HG03442 (cell line): ENCODE data around the gene CLCF1.

Experiments used
- ATAC-seq: cut with Tn5 transposase; IDR thresholded peaks from one replicate; pipeline ENCODE4 v1.9.1; 2021; ENCODE audit warnings: mild to moderate bottlenecking, moderate library complexity; ENCODE audit not compliant: unreplicated experiment

The CLCF1 gene

DNA sequence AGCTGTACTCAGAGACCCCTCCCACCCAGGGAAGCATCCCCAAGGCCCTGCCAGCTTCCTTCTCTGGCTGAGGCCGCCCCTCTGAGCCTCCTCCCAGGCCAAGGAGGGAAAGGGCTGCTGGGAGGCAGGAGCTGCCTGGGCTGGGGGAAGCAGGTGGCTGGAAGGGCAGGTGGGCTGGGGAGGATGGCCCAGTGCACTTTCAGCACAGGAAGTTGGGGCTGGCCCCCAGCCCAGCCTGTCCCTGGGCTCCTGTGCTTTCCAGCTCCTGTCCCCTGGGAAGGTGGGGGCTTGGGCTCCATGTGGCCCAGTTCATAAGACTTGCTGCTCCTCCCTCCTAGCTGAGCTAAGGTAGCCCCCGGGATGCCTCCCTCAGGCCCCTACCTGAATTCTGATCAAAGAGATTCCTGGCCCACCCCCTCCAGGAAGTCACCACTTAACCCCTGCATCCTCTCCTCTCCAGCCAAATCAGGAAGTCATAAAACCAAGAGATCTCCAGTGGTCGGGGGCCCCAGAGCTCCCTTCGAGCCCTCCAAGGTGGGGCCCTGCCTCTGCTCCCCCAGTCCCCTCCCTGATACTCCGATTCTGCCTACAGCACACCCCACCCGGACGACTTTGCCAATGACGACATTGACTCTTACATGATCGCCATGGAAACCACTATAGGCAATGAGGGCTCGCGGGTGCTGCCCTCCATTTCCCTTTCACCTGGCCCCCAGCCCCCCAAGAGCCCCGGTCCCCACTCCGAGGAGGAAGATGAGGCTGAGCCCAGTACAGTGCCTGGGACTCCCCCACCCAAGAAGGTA, 23.4 kb upstream of the CLCF1 start:
- ATAC-seq: no peak

DNA sequence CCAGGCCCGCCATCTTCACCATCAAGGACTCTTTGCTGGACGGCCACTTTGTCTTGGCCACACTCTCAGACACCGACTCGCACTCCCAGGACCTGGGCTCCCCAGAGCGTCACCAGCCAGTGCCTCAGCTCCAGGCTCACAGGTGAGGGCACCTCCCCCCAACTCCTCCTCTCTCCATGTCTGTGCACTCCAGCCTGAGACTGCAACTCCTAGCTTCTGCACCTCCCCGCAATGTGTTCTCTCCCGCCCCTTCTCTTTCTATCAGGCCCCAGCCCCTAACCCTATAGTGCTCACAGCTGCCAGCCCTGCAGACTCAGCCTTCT, 22.8 kb upstream of the CLCF1 start:
- no peak for ATAC-seq

DNA sequence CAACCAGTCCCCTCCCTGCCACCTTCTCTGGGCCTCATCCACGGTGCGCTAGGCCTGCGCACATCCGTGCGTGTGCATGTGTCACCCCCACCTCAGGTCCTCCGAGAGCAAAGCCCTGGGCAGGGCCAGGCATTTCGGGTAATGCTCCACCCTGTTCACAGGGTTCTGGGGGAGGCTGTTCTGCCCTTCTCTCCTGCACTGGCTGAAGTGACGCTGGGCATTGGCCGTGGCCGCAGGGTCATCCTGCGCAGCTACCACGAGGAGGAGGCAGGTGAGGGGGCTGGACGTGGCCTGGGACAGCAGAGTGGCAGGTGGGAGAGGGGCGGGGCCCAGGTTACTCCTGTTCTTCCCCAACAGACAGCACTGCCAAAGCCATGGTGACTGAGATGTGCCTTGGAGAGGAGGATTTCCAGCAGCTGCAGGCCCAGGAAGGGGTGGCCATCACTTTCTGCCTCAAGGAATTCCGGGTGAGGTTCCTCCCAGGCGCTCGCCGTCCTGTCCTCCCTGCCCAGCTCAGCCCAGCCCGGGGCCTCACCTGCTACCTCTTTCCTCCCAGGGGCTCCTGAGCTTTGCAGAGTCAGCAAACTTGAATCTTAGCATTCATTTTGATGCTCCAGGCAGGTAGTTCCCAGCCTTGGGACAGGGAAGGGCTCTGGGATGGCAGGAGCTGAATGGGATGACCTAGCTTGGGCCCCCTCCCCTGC, 22.3 kb upstream of the CLCF1 start:
- ATAC-seq: no peak

DNA sequence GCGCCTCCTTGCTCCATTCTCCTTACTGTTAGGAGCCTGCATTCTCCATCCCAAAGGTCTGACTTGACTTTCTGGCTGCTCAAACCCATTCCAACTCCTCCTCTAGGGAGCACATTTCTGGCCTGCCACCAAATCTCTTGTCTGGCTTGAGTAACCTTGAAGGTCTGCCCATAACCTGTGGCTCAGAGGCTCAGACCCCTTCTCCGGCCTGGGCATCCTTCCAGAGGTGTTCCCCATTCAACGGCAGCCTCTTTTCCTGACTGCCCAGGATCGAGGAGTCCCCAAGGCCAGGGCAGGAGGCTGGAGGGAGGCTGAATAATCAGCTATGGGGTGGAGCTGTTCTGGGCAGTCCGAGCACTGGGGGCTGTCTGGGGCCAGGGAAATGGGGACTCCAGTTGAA, 20.6 kb upstream of the CLCF1 start:
- ATAC-seq: no peak

DNA sequence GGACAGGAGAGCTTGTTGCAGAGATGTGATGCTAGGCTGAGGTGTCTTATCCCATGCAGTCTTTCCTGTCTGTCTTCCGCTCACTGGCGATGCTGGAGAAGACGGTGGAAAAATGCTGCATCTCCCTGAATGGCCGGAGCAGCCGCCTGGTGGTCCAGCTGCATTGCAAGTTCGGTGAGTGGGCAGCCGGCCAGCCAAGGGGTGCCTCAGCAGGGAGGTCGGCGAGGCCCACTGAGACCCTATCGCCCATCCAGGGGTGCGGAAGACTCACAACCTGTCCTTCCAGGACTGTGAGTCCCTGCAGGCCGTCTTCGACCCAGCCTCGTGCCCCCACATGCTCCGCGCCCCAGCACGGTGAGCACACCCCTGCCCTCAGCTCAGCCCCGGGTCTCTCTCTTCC, 20.0 kb upstream of the CLCF1 start:
- ATAC-seq: no peak

DNA sequence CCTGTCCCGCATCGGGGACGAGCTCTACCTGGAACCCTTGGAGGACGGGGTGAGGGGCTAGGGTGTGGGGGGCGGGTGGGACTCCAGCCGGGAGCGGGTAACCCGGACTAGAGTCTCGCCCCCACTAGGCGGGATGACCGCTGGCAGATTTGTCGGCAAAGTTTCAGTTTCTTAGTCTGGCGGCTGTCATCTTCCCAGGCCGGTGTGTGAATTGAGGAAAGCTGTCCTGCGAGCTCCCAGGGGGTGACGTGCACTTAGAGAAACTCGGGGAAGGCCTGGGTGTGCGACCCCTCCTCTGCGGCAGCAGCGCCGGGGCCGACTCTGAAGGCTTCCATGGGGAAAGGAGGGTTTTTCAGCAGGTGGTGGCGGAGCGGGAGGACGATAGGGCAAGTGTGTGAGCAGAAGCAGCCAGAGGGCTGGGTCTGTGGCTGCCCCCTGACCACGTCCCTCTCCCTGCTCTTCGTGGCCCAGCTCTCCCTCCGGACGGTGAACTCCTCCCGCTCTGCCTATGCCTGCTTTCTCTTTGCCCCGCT, 18.9 kb upstream of the CLCF1 start:
- ATAC-seq: peak; percentile 22

DNA sequence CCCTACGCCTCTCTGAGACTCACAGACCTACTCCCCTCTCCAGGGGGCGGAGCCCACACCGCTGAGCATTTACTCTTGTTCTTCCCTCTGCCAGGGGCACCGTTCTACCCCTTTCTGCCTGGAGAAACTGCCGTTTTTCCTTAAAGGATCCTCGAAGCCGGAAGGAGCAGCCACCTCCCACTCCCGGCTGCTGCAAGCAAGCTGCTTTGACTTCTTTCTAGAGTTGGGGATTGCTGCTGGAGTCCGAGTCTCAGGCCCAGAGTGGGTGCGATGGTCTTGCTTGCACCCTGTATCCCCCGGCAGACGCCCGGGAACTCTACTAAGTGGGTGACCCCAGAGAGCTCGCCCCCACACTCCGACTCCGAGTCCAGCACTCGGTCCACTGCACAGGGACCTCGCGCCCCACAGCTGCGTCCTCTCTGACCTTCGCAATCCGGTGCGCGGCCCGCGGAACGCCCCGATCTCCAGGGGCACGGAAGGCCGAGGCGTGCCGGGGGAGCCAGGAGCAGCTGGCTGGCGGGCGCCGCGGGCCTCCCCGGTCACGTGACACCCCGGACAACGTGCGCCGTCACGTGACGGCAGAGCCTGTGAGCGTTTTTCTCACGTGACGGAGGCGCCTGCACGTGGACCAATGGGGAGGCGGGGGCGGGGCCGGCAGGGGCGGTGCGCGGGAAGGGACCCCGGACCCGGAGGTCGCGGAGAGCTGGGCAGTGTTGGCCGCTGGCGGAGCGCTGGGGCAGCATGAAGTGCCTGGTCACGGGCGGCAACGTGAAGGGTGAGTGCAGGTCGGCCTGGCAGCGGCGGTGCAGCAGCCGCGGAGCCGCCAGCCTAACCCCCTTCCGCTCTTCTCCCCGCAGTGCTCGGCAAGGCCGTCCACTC, 18.1 kb upstream of the CLCF1 start, which contains the start of gene RAD9A:
RAD9A (plus strand) TSS at position 683 of the 879 bp plus-strand sequence; CDS start at position 742, 59 bp downstream.
- ATAC-seq: peak; percentile 59

DNA sequence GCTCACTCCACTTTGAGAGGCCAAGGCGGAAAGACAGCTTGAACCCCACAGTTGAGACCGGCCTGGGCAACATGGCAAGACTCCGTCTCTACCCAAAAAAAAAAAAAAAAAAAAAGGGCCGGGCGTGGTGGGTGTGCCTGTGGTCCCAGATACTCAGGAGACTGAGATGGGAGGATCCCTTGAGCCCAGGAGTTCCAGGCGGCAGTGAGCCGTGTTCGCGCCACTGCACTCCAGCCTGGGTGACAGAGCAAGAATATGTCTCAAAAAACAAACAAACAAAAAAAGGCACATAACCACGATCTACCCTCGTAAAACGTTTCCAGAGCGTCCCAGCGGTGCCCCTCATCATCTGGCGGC, 17.5 kb upstream of the CLCF1 start:
- ATAC-seq: no peak

DNA sequence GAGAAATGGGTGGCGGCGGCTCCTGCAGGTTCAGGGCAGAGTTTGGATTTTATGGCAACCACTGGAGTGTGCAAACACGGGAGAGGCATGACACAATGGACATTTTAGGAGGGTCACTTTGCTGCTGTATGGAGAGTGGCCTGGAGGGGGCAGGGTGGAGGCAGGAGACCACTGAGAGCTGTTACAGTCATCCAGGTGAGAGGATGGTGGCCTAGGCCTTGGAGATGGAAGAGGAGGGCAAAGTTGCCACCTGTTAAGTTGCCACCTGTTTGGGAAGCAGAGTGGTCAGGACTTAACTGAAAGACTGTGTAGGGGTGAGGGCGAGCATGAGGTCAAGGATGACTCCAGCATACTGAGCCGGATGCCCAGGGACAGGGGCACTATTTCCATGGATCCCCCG, 16.1 kb upstream of the CLCF1 start:
- no peak for ATAC-seq

DNA sequence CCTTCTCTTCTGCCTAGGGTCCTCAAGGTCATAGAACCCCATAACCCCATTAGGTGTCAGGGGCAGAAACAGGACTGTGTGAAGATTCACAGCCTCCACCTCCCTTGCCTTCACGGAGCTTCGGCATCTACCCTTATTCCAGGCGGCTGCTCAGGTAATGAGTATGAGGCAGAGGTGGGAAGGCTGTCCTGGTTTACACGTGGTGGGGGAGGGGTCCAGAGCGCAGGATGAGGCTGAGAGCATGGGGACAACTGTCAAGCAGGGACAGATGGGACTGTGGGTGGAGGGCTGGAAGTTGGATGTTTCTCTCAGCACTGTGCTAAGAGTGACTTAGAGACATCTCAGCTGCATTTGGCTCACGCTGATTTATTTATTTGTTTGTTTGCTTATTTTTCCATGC, 14.1 kb upstream of the CLCF1 start:
- ATAC-seq: no peak

DNA sequence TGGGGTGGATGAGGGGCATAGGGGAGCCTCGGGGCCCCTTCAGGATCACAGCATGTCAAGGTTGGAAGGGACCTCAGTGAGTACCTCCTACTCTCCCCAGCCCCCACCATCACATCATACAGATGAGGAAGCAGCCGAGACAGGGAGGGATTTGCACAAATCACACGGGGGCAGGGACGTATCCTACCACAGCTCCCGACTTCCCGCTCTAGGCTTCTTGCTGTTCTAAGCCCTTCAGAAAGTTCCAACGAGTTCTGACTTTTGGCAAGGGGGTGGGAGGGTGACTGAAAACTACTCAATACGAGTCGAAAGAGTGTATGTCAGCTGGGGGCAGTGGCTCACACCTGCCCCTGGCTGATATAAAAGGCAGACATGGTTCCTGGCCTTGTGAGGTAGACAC, 13.7 kb upstream of the CLCF1 start:
- no peak for ATAC-seq

DNA sequence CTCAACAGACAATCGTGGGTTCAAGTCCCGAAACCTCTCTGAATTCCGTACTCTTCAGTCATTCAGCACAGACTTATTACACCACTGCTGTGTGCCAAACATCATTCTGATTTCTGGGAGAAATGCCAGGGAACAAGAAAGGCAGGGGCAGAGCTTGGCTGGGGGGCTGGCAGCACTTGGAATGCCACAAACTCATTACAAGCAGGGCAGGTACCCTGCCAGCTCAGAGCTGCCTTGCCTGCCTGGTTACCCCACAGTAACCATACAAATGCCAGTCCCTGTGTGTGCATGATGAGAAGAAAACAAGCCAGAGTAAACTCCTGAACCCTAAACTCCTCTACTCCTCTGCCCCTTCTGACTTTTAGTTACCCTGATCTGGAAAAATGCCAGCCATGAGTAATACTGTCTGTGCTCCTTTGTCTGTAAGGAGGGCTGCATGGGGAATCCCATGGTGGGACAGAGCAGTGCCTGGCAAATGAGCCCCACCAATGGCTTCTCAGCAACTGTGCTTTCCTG, 11.5 kb upstream of the CLCF1 start:
- ATAC-seq: no peak

DNA sequence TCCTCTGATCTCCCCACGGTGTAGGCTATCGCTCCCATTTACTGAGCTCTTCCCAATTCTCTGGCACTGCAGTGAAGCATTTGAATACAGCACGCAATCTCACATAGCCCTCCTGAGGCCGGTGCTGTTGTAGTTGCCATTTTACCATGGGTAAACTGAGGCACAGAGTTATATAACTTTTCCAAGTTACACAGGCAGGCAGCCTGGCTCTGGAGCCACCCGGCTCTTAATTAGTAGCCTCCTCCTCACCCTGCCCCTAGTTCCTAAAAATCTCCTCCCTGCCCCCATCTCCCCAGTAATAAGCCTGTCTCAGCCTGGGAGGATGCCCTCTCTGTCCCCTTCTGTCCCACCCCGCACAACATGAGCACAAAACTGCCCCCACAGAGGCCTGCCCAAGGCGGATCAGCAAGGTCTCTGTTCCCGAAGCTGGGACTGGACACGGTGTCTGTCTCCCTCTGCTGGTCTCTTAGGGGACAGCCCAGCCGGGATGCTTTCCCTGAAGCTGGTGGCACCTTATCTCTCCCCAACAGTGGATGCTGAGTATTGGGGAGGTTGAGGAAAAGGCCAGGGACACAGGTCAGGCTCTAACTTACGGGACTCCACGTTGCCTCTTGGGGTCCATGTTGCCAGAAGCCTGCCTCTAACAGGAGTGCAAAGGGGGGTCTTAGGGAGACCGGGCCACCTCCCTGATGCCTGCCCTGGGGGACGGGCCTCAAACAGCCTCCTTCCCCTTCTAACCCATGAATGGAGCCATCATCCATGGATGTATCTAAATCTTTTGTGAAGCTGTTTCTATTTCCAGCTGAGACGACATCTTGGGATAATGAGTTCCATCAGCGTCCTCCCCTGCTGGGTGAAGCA, 9.1 kb upstream of the CLCF1 start:
- no peak for ATAC-seq

DNA sequence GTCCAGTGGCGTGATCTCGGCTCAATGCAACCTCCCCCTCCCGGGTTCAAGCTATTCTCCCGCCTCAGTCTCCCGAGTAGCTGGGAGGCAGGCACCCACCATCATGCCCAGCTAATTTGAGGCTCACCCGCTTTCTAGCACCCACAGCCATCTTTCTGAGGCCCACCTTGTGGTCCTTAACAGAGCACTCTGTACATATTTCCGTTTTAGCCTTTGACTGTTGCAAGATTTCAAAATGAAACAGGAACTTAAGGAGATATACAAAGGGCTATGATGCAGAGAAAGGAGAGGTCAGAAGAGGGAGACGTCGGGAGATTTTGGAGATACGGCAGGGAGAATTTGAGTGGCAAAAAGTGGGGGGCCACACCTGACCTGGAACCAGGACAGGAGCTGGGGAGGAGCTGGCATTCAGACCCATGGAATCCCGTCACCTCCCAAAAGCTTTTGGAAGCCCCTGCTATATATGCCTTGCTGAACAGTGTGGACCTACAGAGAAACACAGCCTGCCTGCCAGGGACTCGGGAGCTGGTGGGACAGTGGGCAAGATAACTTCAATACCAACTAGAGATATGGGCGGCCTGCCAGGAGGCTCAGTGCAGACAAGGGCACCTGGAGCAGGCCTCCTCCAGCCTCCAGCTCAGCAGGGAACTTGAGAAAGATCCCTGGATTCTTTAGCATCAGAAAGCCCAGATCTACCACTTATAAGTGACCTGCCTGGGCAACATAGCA, 8.0 kb upstream of the CLCF1 start:
- no peak for ATAC-seq

DNA sequence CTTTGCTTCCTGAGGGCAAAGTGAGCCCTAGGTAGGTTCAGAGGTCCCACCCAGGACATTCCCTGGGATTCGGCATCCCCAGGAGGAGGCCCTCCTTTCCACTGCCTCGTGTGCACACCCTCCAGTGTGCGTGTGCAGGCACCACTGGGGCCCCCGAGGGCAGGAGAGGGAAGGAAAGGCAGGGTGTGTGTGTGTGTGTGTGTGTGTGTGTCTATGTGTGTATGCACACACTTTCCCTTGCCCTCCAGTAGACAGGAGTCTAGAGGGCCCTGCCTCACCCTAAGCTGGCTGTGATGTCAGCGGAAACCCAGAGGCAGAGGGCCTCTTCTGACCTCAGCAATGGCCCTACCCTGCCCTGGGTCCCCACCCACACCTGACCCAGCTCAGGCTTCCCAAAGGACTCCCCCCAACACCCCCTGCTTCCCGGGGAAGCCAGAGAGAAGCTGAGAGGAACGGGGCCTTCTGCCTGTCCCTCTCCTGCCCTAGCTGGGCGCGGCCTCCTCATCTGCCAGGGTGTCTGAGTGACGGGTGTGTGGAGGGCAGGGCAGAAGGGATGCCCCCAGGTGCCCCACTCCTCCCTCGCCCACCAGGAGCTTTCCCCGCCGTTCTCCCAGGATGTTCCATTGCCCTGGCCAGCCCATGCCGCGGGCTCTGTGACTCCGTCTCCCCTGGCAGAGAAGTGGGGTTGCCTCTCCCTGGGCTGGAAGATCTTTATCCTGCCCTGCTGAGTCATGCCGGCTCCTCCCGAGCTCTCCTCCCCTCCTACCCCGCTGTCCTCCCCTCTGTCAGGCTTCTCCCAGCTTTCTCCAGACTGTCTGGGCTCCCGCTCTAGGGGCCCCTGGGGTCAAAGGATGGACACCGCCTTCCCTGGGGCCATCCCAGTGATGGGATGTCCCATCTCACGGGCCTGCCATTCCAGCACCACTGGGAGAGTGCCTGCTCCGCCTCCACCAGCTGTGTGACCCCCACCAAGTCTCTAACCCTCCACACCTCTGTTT, 6.0 kb upstream of the CLCF1 start:
- ATAC-seq: no peak

DNA sequence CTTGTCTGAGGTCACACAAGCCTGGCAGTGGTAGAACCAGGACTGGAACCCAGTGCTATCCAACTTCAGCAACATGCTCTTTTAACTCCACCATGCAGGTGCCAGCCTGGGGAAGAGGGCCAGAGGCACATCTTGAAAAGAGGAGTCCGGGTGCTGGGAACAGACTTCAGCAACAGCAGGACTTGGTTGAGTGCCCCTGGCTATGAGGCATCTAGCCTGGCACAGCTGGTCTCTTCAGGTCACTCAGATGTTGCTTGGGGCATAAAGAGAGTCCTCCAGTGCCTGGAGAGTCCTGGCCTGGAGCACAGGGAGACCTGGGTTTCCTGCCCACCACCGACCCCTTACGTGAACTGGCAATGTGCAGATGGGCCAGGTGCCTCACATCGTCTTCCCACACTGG, 5.1 kb upstream of the CLCF1 start:
- ATAC-seq: no peak

DNA sequence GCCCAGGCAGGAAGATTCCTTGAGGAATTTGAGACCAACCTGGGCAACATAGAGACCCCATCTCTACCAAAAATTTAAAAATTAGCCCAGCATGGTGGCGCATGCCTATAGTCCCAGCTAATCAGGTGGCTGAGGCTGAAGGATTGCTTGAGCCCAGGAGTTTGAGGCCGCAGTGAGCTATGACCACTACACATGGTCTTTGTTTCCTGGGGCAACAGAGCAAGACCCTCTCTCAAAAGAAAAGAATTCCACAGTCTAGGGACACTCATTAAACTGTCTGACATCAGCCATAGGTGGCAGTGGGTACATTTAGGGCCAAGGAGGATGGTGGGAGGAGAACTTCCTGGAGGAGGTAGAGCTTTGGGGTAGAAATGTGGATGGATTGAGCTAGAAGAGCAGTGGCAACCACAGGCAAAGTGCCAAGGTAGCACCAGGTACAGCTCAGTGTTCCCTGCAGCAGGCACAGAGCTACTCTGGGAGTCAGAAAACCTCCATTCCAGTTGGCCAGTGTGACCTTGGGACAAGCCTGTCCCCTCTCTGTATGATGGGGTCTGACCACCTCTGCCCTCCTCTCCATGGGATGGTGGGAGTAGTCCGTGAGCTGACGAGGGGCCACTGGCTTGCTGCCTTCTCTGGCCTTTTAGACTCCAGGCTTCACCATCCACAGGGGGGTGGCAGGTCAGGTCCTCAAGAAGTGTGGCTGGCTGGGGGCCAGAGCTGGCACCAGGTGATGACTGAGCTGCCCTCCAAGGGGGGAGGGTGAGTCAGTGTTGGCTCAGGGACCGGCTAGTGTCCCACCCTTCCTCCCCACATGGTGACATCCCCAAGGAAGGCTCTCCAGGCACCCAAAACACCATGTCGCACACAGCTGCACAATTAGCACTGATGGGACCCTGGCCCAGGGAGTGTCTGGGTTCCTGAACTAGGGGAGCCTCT, 3.7 kb upstream of the CLCF1 start:
- no peak for ATAC-seq
